Liver (tissue), 9 donors: Measurements from ENCODE around the gene ANO5. TPM values are rescaled to one million over a fixed set of nuclear protein-coding genes. Genes with fewer than 3 reads are reported as not detected.
"Not testable (repeated sequence)": the region's sequence is repeated elsewhere in the genome, so short reads cannot be mapped to it uniquely, and the experiment has no call there.

Experiments used
- DNase-seq: peaks from one replicate; pipeline ENCODE4 v3.0.0-alpha.2; 2017; ENCODE audit warnings: low spot score
- H3K27ac ChIP-seq, 2 donors: one replicate each; pipeline ENCODE4 v1.7.0; 2013; ENCODE audit warnings: inconsistent platforms in 2 of 2, low read length in 2 of 2, control low read depth in 1 of 2, low read depth in 1 of 2, mild to moderate bottlenecking in 1 of 2
- H3K27me3 ChIP-seq, 4 donors: one replicate each; pipeline versions ENCODE4 v1.6.1 to v1.7.0; 2013; ENCODE audit warnings: low read length in 3 of 4, inconsistent platforms in 1 of 4, mild to moderate bottlenecking in 1 of 4, moderate library complexity in 1 of 4; ENCODE audit not compliant: control insufficient read depth in 4 of 4, insufficient read depth in 4 of 4
- H3K36me3 ChIP-seq, 4 donors: one replicate each; pipeline versions ENCODE4 v1.6.1 to v1.7.0; 2013; ENCODE audit warnings: low read length in 3 of 4, mild to moderate bottlenecking in 3 of 4, low read depth in 1 of 4, moderate library complexity in 1 of 4; ENCODE audit not compliant: control insufficient read depth in 4 of 4, insufficient read depth in 3 of 4
- H3K4me1 ChIP-seq, 4 donors: one replicate each; pipeline versions ENCODE4 v1.6.1 to v1.7.0; 2013; ENCODE audit warnings: low read length in 3 of 4, mild to moderate bottlenecking in 3 of 4, moderate library complexity in 1 of 4; ENCODE audit not compliant: control insufficient read depth in 4 of 4, insufficient read depth in 4 of 4
- H3K4me3 ChIP-seq, 3 donors: one replicate each; pipeline versions ENCODE4 v1.6.1 to v1.7.0; 2013; ENCODE audit warnings: low read length in 3 of 3, control low read depth in 1 of 3, low read depth in 1 of 3, mild to moderate bottlenecking in 1 of 3
- H3K9ac ChIP-seq, 2 donors: one replicate each; pipeline ENCODE4 v1.7.0; 2013; ENCODE audit warnings: low read length in 2 of 2, mild to moderate bottlenecking in 2 of 2, moderate library complexity in 2 of 2, control low read depth in 1 of 2, low read depth in 1 of 2
- H3K9me3 ChIP-seq, 4 donors: one replicate each; pipeline versions ENCODE4 v1.6.1 to v1.7.0; 2013; ENCODE audit warnings: low read length in 3 of 4; ENCODE audit not compliant: control insufficient read depth in 4 of 4
- ATF3 ChIP-seq: IDR thresholded peaks from 2 replicates; pipeline ENCODE4 v1.6.1; 2016; ENCODE audit warnings: antibody characterized with exemption
- CTCF ChIP-seq: fragments of 150-350 bp; IDR thresholded peaks from 2 replicates; pipeline ENCODE4 v1.5.1; 2017; ENCODE audit warnings: improper control_type of control experiment, low read depth, low read length; ENCODE audit not compliant: missing input control
- EGR1 ChIP-seq, 2 donors: IDR thresholded peaks; 2 replicates each; pipeline ENCODE4 v1.6.1; 2016 to 2018; ENCODE audit warnings: antibody characterized with exemption in 2 of 2, low read depth in 2 of 2
- FOXA1 ChIP-seq: IDR thresholded peaks from 2 replicates; pipeline ENCODE4 v1.6.1; 2016; ENCODE audit warnings: antibody characterized with exemption
- FOXA2 ChIP-seq: IDR thresholded peaks from 2 replicates; pipeline ENCODE4 v1.6.1; 2016; ENCODE audit warnings: antibody characterized with exemption
- GABPA ChIP-seq, 2 donors: IDR thresholded peaks in 1 of 2; conservative IDR thresholded peaks in 1 of 2; 2 replicates each; pipeline ENCODE4 v1.6.1; 2016; ENCODE audit warnings: antibody characterized with exemption in 2 of 2, mild to moderate bottlenecking in 1 of 2, moderate library complexity in 1 of 2
- HNF4A ChIP-seq, 2 donors: conservative IDR thresholded peaks; 2 replicates each; pipeline ENCODE4 v1.6.1; 2016; ENCODE audit warnings: antibody characterized with exemption in 2 of 2, mild to moderate bottlenecking in 2 of 2
- HNF4G ChIP-seq: IDR thresholded peaks from 2 replicates; pipeline ENCODE4 v1.6.1; 2016; ENCODE audit warnings: antibody characterized with exemption
- JUND ChIP-seq, 2 donors: IDR thresholded peaks; 2 replicates each; pipeline ENCODE4 v1.6.1; 2016; ENCODE audit warnings: antibody characterized with exemption in 2 of 2
- MAX ChIP-seq: IDR thresholded peaks from 2 replicates; pipeline ENCODE4 v1.6.1; 2016; ENCODE audit warnings: antibody characterized with exemption
- NR2F2 ChIP-seq: IDR thresholded peaks from 2 replicates; pipeline ENCODE4 v1.6.1; 2016; ENCODE audit warnings: antibody characterized with exemption
- RXRA ChIP-seq, 2 donors: IDR thresholded peaks; 2 replicates each; pipeline ENCODE4 v1.6.1; 2017 to 2018; ENCODE audit warnings: antibody characterized with exemption in 2 of 2, mild to moderate bottlenecking in 1 of 2
- SP1 ChIP-seq: IDR thresholded peaks from 2 replicates; pipeline ENCODE4 v1.6.1; 2018; ENCODE audit warnings: antibody characterized with exemption, mild to moderate bottlenecking
- TAF1 ChIP-seq: conservative IDR thresholded peaks from 2 replicates; pipeline ENCODE4 v1.6.1; 2016; ENCODE audit warnings: antibody characterized with exemption, mild to moderate bottlenecking
- YY1 ChIP-seq: IDR thresholded peaks from 2 replicates; pipeline ENCODE4 v1.6.1; 2016; ENCODE audit warnings: antibody characterized with exemption, mild to moderate bottlenecking
- WGBS: extraction: QIAGEN DNeasy Blood & Tissue Kit; methylation state at CpG from one replicate; pipeline ENCODE4 v1.1.7; 2013; 5-methylcytosine and 5-hydroxymethylcytosine counted together
- polyA plus RNA-seq, 2 donors: library from polyadenylated mRNA; stranded (reverse) in 1 of 2; unstranded in 1 of 2; fragments of 200-250 nt in 1 of 2; fragments of >200 nt in 1 of 2; fragmentation: Nextera tagmentation in 1 of 2; extraction: Ambion mirVana in 1 of 2; gene quantifications; one replicate each; pipeline versions ENCODE4 v1.2.1 to v1.2.3, GENCODE V29; 2013 to 2015
- total RNA-seq, 2 donors: library from RNA; depleted of rRNA; stranded (reverse); fragments of >200 nt; gene quantifications; one replicate each; pipeline ENCODE4 v1.2.3, GENCODE V29; 2014
- TF ChIP-seq, protein P1 (sequence below): IDR thresholded peaks from 2 replicates; pipeline ENCODE4 v1.6.1; 2016; ENCODE audit warnings: antibody characterized with exemption
- donor health status: healthy.
- donor health status: healthy.
- donor health status: healthy.
- donor health status: healthy.
- donor health status: healthy.

Gene ANO5
- total and polyA plus RNA-seq, 4 donors: 1.0 to 4.5 (median 1.2) TPM

GRCh38 chr11:22263613-22264012 is 70.7 kb downstream of the ANO5 start (continued):
- TF ChIP-seq CTCF: no peak
- TF ChIP-seq FOXA1: no peak
- TF ChIP-seq GABPA (IDR thresholded peaks at IDR 0.05 in 1 of 2, conservative IDR thresholded peaks at IDR 0.05 in 1 of 2): no peak

DNA sequence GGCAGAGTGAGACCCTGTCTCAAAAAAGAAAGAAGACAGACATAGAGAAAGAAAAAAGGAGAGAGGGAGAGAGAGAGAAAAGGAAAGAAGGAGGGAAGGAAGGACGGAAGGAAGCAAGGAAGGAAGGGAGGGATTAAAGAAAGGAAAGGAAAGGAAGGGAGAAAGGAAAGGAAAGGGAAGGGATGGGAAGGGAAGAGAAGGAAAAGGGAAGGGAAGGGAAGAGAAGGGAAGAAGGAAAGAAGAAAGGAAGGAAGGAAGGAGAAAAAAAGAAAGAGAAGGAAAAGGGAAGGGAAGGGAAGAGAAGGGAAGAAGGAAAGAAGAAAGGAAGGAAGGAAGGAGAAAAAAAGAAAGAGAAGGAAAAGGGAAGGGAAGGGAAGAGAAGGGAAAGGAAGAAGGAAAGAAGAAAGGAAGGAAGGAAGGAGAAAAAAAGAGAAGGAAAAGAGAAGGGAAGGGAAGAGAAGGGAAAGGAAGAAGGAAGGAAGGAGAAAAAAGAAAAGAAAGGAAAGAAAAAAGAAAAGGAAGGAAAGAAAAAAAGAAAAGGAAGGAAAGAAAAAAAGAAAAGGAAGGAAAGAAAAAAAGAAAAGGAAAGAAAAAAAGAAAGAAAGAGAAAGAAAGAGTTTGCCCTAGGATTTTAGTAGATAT is 76.2 kb downstream of the ANO5 start:
- H3K4me3 ChIP-seq, H3K36me3 ChIP-seq, H3K9me3 ChIP-seq, H3K9ac ChIP-seq, H3K27ac ChIP-seq, H3K27me3 ChIP-seq, H3K4me1 ChIP-seq, DNase-seq: not testable (repeated sequence)
- WGBS: 93% methylated on average over 1 of the region's 1 CpG

GRCh38 chr11:22273781-22274180 is 80.9 kb downstream of the ANO5 start:
- H3K9me3 ChIP-seq: no peaks in the 10 kb centered on the region
- H3K4me1 ChIP-seq: no peaks in the 10 kb centered on the region
- DNase-seq: no peak
- H3K27ac ChIP-seq: no peak overlapping the region
- TF ChIP-seq JUND (IDR thresholded peaks at IDR 0.05) (no peak), CTCF (no peak), EGR1 (IDR thresholded peaks at IDR 0.05; ENCODE audit: low read depth in 2 of 2) (no peak), YY1 (no peak), FOXA1 (no peak), TAF1 (no peak), HNF4G (no peak), HNF4A (conservative IDR thresholded peaks at IDR 0.05) (no peak), SP1 (no peak), FOXA2 (no peak), NR2F2 (no peak), ATF3 (no peak), GABPA (IDR thresholded peaks at IDR 0.05 in 1 of 2, conservative IDR thresholded peaks at IDR 0.05 in 1 of 2) (no peak), RXRA (IDR thresholded peaks at IDR 0.05) (no peak), MAX (no peak)
- TF ChIP-seq, protein P1, sequence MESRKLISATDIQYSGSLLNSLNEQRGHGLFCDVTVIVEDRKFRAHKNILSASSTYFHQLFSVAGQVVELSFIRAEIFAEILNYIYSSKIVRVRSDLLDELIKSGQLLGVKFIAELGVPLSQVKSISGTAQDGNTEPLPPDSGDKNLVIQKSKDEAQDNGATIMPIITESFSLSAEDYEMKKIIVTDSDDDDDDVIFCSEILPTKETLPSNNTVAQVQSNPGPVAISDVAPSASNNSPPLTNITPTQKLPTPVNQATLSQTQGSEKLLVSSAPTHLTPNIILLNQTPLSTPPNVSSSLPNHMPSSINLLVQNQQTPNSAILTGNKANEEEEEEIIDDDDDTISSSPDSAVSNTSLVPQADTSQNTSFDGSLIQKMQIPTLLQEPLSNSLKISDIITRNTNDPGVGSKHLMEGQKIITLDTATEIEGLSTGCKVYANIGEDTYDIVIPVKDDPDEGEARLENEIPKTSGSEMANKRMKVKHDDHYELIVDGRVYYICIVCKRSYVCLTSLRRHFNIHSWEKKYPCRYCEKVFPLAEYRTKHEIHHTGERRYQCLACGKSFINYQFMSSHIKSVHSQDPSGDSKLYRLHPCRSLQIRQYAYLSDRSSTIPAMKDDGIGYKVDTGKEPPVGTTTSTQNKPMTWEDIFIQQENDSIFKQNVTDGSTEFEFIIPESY: no peak
- WGBS: 97% methylated on average over 1 of the region's 1 CpG
- no peaks in the 10 kb centered on the region for H3K27me3 ChIP-seq
- no peak overlapping the region for H3K9ac ChIP-seq
- no peaks in the 10 kb centered on the region for H3K36me3 ChIP-seq
- no peak overlapping the region for H3K4me3 ChIP-seq
